ENCODE results near the gene MAL. TPM values are rescaled to one million over a fixed set of nuclear protein-coding genes. Genes with fewer than 3 reads are reported as not detected.
"Not testable (repeated sequence)": the region's sequence is repeated elsewhere in the genome, so short reads cannot be mapped to it uniquely, and the experiment has no call there.

The MAL gene
- total RNA-seq, 2 donors from 2014 or later = 127 to 159 TPM

GRCh38 chr2:95036596-95037383, 11.3 kb downstream of the MAL start:
- Mint-ChIP-seq H3K27me3 (no peaks in the 10 kb centered on the region), H3K36me3 (ENCODE audit: low read depth) (peaks cover 5% of the 10 kb centered on the region), H3K4me1 (peaks cover 50% of the 10 kb centered on the region), H3K4me3 (peak overlapping the region; percentile 37), H3K27ac (peak overlapping the region; percentile 93)
- H3K9me3 ChIP-seq (ENCODE audit: control insufficient read depth, low read length, poor library complexity, severe bottlenecking) = peaks cover 3% of the 10 kb centered on the region
- DNase-seq = no peak
- no peak for ATAC-seq

DNA sequence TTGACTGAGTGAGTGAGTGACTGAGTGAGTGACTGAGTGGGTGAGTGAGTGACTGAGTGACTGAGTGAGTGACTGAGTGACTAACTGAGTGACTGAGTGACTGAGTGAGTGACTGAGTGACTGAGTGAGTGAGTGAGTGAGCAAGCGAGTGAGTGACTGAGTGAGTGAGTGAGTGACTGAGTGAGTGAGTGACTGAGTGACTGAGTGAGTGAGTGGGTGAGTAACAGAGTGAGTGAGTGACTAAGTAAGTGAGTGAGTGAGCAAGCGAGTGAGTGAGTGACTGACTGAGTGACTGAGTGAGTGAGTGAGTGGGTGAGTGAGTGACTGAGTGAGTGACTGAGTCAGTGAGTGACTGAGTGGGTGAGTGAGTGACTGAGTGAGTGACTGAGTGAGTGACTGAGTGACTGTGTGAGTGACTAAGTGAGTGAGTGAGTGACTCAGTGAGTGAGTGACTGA, 11.9 kb downstream of the MAL start:
- peaks cover 3% of the 10 kb centered on the region for H3K9me3 ChIP-seq (ENCODE audit: control insufficient read depth, low read length, poor library complexity, severe bottlenecking)
- peak overlapping the region; percentile 93 for H3K27ac Mint-ChIP-seq
- DNase-seq = no peak
- peaks cover 57% of the 10 kb centered on the region for H3K4me1 Mint-ChIP-seq
- no peak for ATAC-seq
- H3K36me3 Mint-ChIP-seq (ENCODE audit: low read depth) = peaks cover 5% of the 10 kb centered on the region
- H3K27me3 Mint-ChIP-seq = no peaks in the 10 kb centered on the region
- H3K4me3 Mint-ChIP-seq = no peak overlapping the region

GRCh38 chr2:95037841-95038585, 12.5 kb downstream of the MAL start:
- not testable (repeated sequence) for H3K4me3 Mint-ChIP-seq; ATAC-seq; H3K36me3 Mint-ChIP-seq (ENCODE audit: low read depth); DNase-seq; H3K27me3 Mint-ChIP-seq; H3K9me3 ChIP-seq (ENCODE audit: control insufficient read depth, low read length, poor library complexity, severe bottlenecking)
- H3K27ac Mint-ChIP-seq = peak overlapping the region; percentile 93
- peaks cover 58% of the 10 kb centered on the region for H3K4me1 Mint-ChIP-seq

DNA sequence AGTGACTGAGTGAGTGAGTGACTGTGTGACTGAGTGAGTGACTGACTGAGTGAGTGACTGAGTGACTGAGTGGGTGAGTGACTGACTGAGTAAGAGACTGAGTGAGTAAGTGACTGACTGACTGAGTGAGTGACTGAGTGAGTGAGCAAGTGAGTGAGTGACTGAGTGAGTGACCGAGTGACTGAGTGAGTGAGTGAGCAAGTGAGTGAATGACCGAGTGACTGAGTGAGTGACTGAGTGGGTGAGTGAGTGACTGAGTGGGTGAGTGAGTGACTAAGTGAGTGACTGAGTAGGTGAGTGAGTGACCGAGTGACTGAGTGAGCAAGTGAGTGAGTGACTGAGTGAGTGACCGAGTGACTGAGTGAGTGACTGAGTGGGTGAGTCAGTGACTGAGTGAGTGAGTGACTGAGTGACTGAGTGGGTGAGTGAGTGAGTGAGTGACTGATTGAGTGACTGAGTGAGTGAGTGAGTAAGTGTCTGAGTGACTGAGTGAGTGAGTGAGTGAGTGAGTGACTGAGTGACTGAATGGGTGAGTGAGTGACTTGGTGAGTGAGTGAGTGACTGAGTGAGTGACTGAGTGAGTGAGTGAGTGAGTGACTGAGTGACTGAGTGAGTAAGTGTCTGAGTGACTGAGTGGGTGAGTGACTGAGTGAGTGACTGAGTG, 13.3 kb downstream of the MAL start:
- peaks cover 6% of the 10 kb centered on the region for H3K36me3 Mint-ChIP-seq (ENCODE audit: low read depth)
- H3K27ac Mint-ChIP-seq = peak overlapping the region; percentile 93

DNA sequence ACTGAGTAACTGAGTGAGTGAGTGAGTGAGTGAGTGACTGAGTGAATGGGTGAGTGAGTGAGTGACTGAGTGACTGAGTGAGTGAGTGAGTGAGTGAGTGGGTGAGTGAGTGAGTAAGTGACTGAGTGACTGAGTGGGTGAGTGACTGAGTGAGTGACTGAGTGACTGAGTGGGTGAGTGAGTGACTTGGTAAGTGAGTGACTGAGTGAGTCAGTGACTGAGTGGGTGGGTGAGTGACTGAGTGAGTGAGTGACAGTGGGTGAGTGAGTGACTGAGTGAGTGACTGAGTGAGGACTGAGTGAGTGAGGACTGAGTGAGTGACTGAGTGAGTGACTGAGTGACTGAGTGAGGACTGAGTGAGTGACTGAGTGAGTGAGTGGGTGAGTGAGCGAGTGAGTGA, 13.9 kb downstream of the MAL start:
- H3K27ac Mint-ChIP-seq = peak overlapping the region; percentile 93
- H3K4me1 Mint-ChIP-seq = peaks cover 67% of the 10 kb centered on the region
- peaks cover 9% of the 10 kb centered on the region for H3K36me3 Mint-ChIP-seq (ENCODE audit: low read depth)
- no peak overlapping the region for H3K4me3 Mint-ChIP-seq
- H3K9me3 ChIP-seq (ENCODE audit: control insufficient read depth, low read length, poor library complexity, severe bottlenecking) = peaks cover 3% of the 10 kb centered on the region
- H3K27me3 Mint-ChIP-seq = no peaks in the 10 kb centered on the region
- DNase-seq (no peak), ATAC-seq (no peak)

More for the DNA sequence above, 13.3 kb downstream of the MAL start:
- DNase-seq (no peak), ATAC-seq (no peak)
- Mint-ChIP-seq H3K4me1 (peaks cover 63% of the 10 kb centered on the region), H3K27me3 (no peaks in the 10 kb centered on the region), H3K4me3 (no peak overlapping the region)
- H3K9me3 ChIP-seq (ENCODE audit: control insufficient read depth, low read length, poor library complexity, severe bottlenecking) = peaks cover 3% of the 10 kb centered on the region

GRCh38 chr2:95039978-95040377, 14.5 kb downstream of the MAL start:
- peaks cover 67% of the 10 kb centered on the region for H3K4me1 Mint-ChIP-seq

DNA sequence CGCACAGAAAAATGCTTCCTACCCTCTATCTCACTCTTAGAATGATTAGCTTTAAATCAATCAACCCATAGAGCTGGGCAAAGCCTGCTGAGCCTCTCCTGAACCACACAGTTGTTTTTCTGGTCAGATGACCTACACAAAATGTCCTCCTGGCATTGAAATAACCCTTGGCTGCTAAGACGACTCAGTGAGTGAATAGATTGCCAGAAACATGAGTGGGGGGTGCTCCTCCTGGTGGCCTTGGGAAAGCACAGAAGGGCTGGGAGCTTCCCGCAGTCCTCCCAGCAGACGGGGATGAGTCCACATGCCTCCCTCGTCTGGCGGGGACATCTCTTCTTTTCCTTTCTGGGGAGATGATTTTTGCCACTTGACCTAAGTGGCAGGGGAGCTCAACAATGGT, 14.9 kb downstream of the MAL start:
- peak overlapping the region; percentile 90 for H3K27ac Mint-ChIP-seq
- peaks cover 3% of the 10 kb centered on the region for H3K9me3 ChIP-seq (ENCODE audit: control insufficient read depth, low read length, poor library complexity, severe bottlenecking)
- no peaks in the 10 kb centered on the region for H3K27me3 Mint-ChIP-seq
- ATAC-seq (no peak), DNase-seq (no peak)
- no peak overlapping the region for H3K4me3 Mint-ChIP-seq
- peaks cover 9% of the 10 kb centered on the region for H3K36me3 Mint-ChIP-seq (ENCODE audit: low read depth)
- H3K4me1 Mint-ChIP-seq = peaks cover 66% of the 10 kb centered on the region

More at GRCh38 chr2:95039978-95040377, 14.5 kb downstream of the MAL start:
- peaks cover 9% of the 10 kb centered on the region for H3K36me3 Mint-ChIP-seq (ENCODE audit: low read depth)
- no peak overlapping the region for H3K27ac Mint-ChIP-seq
- H3K27me3 Mint-ChIP-seq = no peaks in the 10 kb centered on the region
- no peak for DNase-seq
- H3K4me3 Mint-ChIP-seq = no peak overlapping the region
- ATAC-seq = no peak
- peaks cover 3% of the 10 kb centered on the region for H3K9me3 ChIP-seq (ENCODE audit: control insufficient read depth, low read length, poor library complexity, severe bottlenecking)

GRCh38 chr2:95041060-95041823, 15.7 kb downstream of the MAL start:
- peaks cover 3% of the 10 kb centered on the region for H3K9me3 ChIP-seq (ENCODE audit: control insufficient read depth, low read length, poor library complexity, severe bottlenecking)
- Mint-ChIP-seq H3K36me3 (ENCODE audit: low read depth) (peaks cover 9% of the 10 kb centered on the region), H3K4me3 (no peak overlapping the region), H3K27me3 (no peaks in the 10 kb centered on the region), H3K27ac (peak overlapping the region; percentile 90), H3K4me1 (peaks cover 68% of the 10 kb centered on the region)
- ATAC-seq (no peak), DNase-seq (no peak)

DNA sequence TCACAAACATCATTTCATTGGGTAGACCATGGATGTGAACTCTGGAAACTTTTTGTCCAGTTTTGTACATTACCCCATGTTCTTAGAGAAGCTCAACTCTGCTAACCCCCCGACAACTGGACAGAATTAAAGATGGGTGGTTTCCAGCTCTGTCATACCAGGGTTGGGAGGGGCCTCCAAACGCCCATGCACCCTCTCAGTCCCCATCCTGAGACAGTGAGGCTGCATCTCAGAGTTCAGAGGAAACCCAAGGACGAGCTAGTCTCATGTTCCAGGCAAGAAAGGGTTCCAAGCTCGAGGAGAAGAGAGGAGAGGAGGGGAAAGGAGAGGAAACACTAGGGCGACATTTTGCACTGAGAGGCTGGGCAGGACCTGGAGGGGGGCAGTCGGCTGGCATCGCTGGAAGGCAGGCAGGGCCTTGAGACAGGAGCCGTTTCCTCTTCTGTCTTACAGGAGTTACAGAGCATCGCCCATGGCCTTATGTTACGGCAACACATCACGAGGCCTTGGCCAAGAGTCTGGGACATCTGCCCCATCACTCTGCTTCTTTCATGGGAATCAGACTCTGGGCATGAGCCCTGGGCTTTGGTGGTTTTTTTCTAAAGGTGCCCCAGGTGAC, 16.4 kb downstream of the MAL start:
- DNase-seq (no peak), ATAC-seq (peak; percentile 46)
- Mint-ChIP-seq H3K4me1 (peaks cover 66% of the 10 kb centered on the region), H3K36me3 (ENCODE audit: low read depth) (peaks cover 9% of the 10 kb centered on the region), H3K27ac (peak overlapping the region; percentile 90), H3K27me3 (no peaks in the 10 kb centered on the region), H3K4me3 (no peak overlapping the region)
- H3K9me3 ChIP-seq (ENCODE audit: control insufficient read depth, low read length, poor library complexity, severe bottlenecking) = peaks cover 3% of the 10 kb centered on the region

GRCh38 chr2:95042472-95043271, 17.2 kb downstream of the MAL start:
- Mint-ChIP-seq H3K4me1 (peaks cover 61% of the 10 kb centered on the region), H3K36me3 (ENCODE audit: low read depth) (peaks cover 9% of the 10 kb centered on the region), H3K4me3 (no peak overlapping the region), H3K27ac (peak overlapping the region; percentile 90), H3K27me3 (no peaks in the 10 kb centered on the region)
- DNase-seq = no peak
- ATAC-seq = no peak
- peaks cover 3% of the 10 kb centered on the region for H3K9me3 ChIP-seq (ENCODE audit: control insufficient read depth, low read length, poor library complexity, severe bottlenecking)

- Mint-ChIP-seq H3K36me3 (ENCODE audit: low read depth) (peaks cover 9% of the 10 kb centered on the region), H3K27ac (peak overlapping the region; percentile 90), H3K4me1 (peaks cover 54% of the 10 kb centered on the region), H3K4me3 (peak overlapping the region; percentile 64), H3K27me3 (no peaks in the 10 kb centered on the region)
- no peak for DNase-seq
- ATAC-seq = no peak
- peaks cover 3% of the 10 kb centered on the region for H3K9me3 ChIP-seq (ENCODE audit: control insufficient read depth, low read length, poor library complexity, severe bottlenecking)
These were observed 18.0 kb downstream of the MAL start for GRCh38 chr2:95043300-95044093.

All from T-helper 17 cell (primary cell).